Measurements from ENCODE around the gene RPTOR.
"Not testable (repeated sequence)": the region's sequence is repeated elsewhere in the genome, so short reads cannot be mapped to it uniquely, and the experiment has no call there.

RPTOR gene

GRCh38 chr17:80698297-80698696 lies 153.7 kb downstream of the RPTOR start:
- H3K4me3 ChIP-seq (ENCODE audit: control insufficient read depth, low read depth, low read length): no peak overlapping the region
- no peak for DNase-seq (ENCODE audit: low read depth)
- TF ChIP-seq CTCF (IDR thresholded peaks at IDR 0.05; ENCODE audit: control insufficient read depth, insufficient read depth, low read depth, low read length, missing control alignments): no peak

- not testable (repeated sequence) for DNase-seq (ENCODE audit: low read depth); H3K4me3 ChIP-seq (ENCODE audit: control insufficient read depth, low read depth, low read length)
Observed at GRCh38 chr17:80699205-80699604, 154.6 kb downstream of the RPTOR start.

GRCh38 chr17:80701730-80702129 lies 157.1 kb downstream of the RPTOR start:
- no peak overlapping the region for H3K4me3 ChIP-seq (ENCODE audit: control insufficient read depth, low read depth, low read length)
- TF ChIP-seq CTCF (IDR thresholded peaks at IDR 0.05; ENCODE audit: control insufficient read depth, insufficient read depth, low read depth, low read length, missing control alignments): no peak
- no peak for DNase-seq (ENCODE audit: low read depth)

GRCh38 chr17:80702315-80703141 lies 157.9 kb downstream of the RPTOR start:
- no peak overlapping the region for H3K4me3 ChIP-seq (ENCODE audit: control insufficient read depth, low read depth, low read length)
- TF ChIP-seq CTCF (IDR thresholded peaks at IDR 0.05; ENCODE audit: control insufficient read depth, insufficient read depth, low read depth, low read length, missing control alignments): no peak
- DNase-seq (ENCODE audit: low read depth): no peak

- TF ChIP-seq CTCF (IDR thresholded peaks at IDR 0.05; ENCODE audit: control insufficient read depth, insufficient read depth, low read depth, low read length, missing control alignments): no peak
- H3K4me3 ChIP-seq (ENCODE audit: control insufficient read depth, low read depth, low read length): no peak overlapping the region
- no peak for DNase-seq (ENCODE audit: low read depth)
Observed at GRCh38 chr17:80703142-80703478, 158.5 kb downstream of the RPTOR start.

- no peak for DNase-seq (ENCODE audit: low read depth)
- no peak for TF ChIP-seq CTCF (IDR thresholded peaks at IDR 0.05; ENCODE audit: control insufficient read depth, insufficient read depth, low read depth, low read length, missing control alignments)
- no peak overlapping the region for H3K4me3 ChIP-seq (ENCODE audit: control insufficient read depth, low read depth, low read length)
Observed at GRCh38 chr17:80704381-80704819, 159.8 kb downstream of the RPTOR start.

GRCh38 chr17:80704894-80705293 lies 160.3 kb downstream of the RPTOR start:
- TF ChIP-seq CTCF (IDR thresholded peaks at IDR 0.05; ENCODE audit: control insufficient read depth, insufficient read depth, low read depth, low read length, missing control alignments): no peak
- H3K4me3 ChIP-seq (ENCODE audit: control insufficient read depth, low read depth, low read length): no peak overlapping the region
- DNase-seq (ENCODE audit: low read depth): no peak
